SJSA1 (cell line): ENCODE data around the gene PCDHGA7. TPM values are rescaled to one million over a fixed set of nuclear protein-coding genes. Genes with fewer than 3 reads are reported as not detected.
"Not testable (repeated sequence)": the region's sequence is repeated elsewhere in the genome, so short reads cannot be mapped to it uniquely, and the experiment has no call there.

Experiments used
- DNase-seq, 2 experiments: peaks; one replicate each; pipeline ENCODE4 v3.0.0-alpha.2; 2015 to 2020; ENCODE audit warnings: low spot score in 2 of 2, low read depth in 1 of 2
- H3K27ac ChIP-seq: fragments of 250-450 bp; sonication (Bioruptor Pico); 2 replicates; pipeline ENCODE4 v1.5.1; 2020; ENCODE audit warnings: mild to moderate bottlenecking, moderate library complexity
- H3K27me3 ChIP-seq: fragments of 250-450 bp; sonication (Bioruptor Pico); replicated peaks from 2 replicates; pipeline ENCODE4 v1.5.1; 2020; ENCODE audit warnings: mild to moderate bottlenecking, moderate library complexity
- H3K36me3 ChIP-seq: fragments of 250-450 bp; sonication (Bioruptor Pico); 2 replicates; pipeline ENCODE4 v1.5.1; 2020; ENCODE audit warnings: mild to moderate bottlenecking
- H3K4me1 ChIP-seq: fragments of 250-450 bp; sonication (Bioruptor Pico); replicated peaks from 2 replicates; pipeline ENCODE4 v1.6.1; 2021; ENCODE audit warnings: mild to moderate bottlenecking
- H3K4me3 ChIP-seq: fragments of 250-450 bp; sonication (Bioruptor Pico); 2 replicates; pipeline ENCODE4 v1.5.1; 2020; ENCODE audit warnings: mild to moderate bottlenecking
- H3K9me3 ChIP-seq: fragments of 250-450 bp; sonication (Bioruptor Pico); replicated peaks from 2 replicates; pipeline ENCODE4 v1.5.1; 2020; ENCODE audit warnings: mild to moderate bottlenecking
- total RNA-seq: library from RNA; depleted of rRNA; stranded (reverse); fragments of >200 nt; shearing (Covaris generic); gene quantifications from 2 replicates; pipeline ENCODE4 v1.2.3, GENCODE V29; 2014; rRNA removed

Gene PCDHGA7
- total RNA-seq, 1 experiment from 2014 or later = 0.82 TPM

DNA sequence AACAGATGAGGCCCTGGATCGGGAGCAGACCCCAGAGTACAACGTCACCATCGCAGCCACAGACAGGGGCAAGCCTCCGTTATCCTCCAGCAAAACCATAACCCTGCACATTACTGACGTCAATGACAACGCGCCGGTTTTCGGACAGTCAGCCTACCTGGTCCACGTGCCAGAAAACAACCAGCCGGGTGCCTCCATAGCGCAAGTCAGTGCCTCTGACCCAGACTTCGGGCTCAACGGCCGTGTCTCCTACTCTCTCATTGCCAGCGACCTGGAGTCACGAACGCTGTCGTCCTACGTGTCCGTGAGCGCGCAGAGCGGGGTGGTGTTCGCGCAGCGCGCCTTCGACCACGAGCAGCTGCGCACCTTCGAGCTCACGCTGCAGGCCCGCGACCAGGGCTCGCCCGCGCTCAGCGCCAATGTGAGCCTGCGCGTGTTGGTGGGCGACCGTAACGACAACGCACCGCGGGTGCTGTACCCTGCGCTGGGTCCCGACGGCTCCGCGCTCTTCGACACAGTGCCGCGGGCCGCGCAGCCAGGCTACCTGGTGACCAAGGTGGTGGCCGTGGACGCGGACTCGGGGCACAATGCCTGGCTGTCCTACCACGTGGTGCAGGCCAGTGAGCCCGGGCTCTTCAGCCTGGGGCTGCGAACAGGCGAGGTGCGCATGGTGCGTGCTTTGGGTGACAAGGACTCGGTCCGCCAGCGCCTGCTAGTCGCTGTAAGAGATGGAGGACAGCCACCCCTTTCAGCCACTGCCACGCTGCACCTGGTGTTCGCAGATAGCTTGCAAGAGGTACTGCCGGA is 36.7 kb downstream of the PCDHGA7 start:
- Histone ChIP-seq H3K9me3 (peaks cover 40% of the 10 kb centered on the region), H3K4me3 (no peak overlapping the region), H3K27ac (no peak overlapping the region), H3K27me3 (no peaks in the 10 kb centered on the region), H3K4me1 (no peaks in the 10 kb centered on the region), H3K36me3 (no peaks in the 10 kb centered on the region; the same call in 1 of the 2 replicates)
- DNase-seq = no peak

DNA sequence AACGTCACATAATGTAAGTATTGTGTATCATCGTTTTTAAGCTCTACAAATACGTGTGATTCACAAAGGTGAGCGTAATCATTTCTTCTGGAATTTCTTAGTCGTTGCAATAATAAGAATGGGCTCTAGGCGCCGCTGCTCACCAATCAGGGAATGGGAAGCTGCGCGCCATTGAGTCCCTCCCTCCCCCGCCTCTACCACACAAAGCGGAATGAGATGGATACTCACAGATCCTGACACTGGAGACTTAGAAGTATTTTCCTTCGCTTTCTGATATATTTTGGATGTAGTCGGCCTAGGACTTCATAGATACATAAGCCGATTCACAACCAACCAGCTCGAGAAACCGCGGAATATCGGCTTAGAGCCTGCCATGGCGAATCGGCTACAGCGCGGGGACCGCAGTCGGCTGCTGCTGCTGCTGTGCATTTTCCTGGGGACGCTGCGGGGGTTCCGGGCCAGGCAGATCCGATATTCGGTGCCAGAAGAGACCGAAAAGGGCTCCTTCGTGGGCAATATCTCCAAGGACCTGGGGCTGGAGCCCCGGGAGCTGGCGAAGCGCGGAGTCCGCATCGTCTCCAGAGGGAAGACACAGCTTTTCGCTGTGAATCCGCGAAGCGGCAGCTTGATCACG is 38.4 kb downstream of the PCDHGA7 start, which contains the start of gene PCDHGA11:
PCDHGA11 (plus strand) TSS at position 197 of the 634 bp plus-strand sequence; CDS start at position 374, 177 bp downstream.
- Histone ChIP-seq H3K4me1 (no peaks in the 10 kb centered on the region), H3K36me3 (no peaks in the 10 kb centered on the region; the same call in 1 of the 2 replicates), H3K27me3 (no peaks in the 10 kb centered on the region), H3K27ac (no peak within 1 kb of the TSS), H3K9me3 (peaks cover 40% of the 10 kb centered on the region), H3K4me3 (no peak within 1 kb of the TSS)
- no peak for DNase-seq

DNA sequence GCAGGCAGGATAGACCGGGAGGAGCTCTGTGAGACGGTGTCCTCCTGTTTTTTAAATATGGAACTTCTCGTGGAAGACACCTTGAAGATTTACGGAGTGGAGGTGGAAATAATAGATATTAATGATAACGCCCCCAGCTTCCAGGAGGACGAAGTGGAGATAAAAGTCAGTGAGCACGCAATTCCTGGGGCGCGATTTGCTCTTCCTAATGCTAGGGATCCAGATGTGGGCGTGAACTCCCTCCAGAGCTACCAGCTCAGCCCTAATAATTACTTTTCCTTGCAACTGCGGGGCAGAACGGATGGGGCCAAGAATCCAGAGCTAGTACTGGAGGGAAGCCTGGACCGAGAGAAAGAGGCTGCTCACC is 38.9 kb downstream of the PCDHGA7 start:
- H3K27ac ChIP-seq = no peak overlapping the region
- no peaks in the 10 kb centered on the region; the same call in 1 of the 2 replicates for H3K36me3 ChIP-seq
- H3K27me3 ChIP-seq = no peaks in the 10 kb centered on the region
- DNase-seq = no peak
- no peak overlapping the region for H3K4me3 ChIP-seq
- peaks cover 40% of the 10 kb centered on the region for H3K9me3 ChIP-seq
- H3K4me1 ChIP-seq = no peaks in the 10 kb centered on the region

DNA sequence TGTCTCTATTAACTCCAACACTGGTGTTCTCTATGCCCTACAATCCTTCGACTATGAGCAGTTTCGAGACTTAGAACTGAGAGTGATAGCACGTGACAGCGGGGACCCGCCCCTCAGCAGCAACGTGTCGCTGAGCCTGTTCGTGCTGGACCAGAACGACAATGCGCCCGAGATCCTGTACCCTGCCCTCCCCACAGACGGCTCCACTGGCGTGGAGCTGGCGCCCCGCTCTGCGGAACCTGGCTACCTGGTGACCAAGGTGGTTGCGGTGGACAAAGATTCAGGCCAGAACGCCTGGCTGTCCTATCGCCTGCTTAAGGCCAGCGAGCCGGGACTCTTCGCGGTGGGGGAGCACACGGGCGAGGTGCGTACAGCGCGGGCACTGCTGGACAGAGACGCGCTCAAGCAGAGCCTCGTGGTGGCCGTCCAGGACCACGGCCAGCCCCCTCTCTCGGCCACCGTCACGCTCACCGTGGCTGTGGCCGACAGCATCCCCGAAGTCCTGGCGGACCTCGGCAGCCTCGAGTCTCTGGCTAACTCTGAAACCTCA is 40.3 kb downstream of the PCDHGA7 start:
- Histone ChIP-seq H3K9me3 (peaks cover 47% of the 10 kb centered on the region), H3K27ac (no peak overlapping the region), H3K4me3 (no peak overlapping the region), H3K4me1 (no peaks in the 10 kb centered on the region), H3K36me3 (no peaks in the 10 kb centered on the region; the same call in 1 of the 2 replicates), H3K27me3 (no peaks in the 10 kb centered on the region)
- DNase-seq = no peak

DNA sequence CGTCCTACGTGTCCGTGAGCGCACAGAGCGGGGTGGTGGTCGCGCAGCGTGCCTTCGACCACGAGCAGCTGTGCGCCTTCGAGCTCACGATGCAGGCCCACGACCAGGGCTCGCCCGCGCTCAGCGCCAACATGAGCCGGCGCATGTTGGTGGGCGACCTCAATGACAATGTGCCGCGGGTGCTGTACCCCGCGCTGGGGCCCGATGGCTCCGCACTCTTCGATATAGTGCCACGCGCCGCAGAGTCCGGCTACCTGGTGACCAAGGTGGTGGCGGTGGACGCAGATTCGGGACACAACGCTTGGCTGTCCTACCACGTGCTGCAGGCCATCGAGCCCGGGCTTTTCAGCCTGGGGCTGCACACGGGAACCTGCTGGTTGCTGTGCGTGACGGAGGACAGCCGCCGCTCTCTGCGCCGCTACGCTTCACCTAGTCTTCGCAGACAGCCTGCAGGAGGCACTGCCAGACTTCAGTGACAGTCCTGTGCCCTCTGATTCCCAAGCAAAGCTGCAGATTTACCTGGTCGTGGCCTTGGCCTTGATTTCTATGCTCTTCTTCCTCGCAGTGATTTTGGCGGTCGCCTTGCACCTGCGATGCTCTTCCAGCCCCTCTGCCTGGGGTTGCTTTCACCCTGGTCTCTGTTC is 45.4 kb downstream of the PCDHGA7 start:
- H3K9me3 ChIP-seq = peaks cover 31% of the 10 kb centered on the region
- no peak for DNase-seq
- no peaks in the 10 kb centered on the region for H3K27me3 ChIP-seq
- no peaks in the 10 kb centered on the region for H3K36me3 ChIP-seq
- no peak overlapping the region for H3K27ac ChIP-seq
- H3K4me3 ChIP-seq = no peak overlapping the region
- no peaks in the 10 kb centered on the region for H3K4me1 ChIP-seq

DNA sequence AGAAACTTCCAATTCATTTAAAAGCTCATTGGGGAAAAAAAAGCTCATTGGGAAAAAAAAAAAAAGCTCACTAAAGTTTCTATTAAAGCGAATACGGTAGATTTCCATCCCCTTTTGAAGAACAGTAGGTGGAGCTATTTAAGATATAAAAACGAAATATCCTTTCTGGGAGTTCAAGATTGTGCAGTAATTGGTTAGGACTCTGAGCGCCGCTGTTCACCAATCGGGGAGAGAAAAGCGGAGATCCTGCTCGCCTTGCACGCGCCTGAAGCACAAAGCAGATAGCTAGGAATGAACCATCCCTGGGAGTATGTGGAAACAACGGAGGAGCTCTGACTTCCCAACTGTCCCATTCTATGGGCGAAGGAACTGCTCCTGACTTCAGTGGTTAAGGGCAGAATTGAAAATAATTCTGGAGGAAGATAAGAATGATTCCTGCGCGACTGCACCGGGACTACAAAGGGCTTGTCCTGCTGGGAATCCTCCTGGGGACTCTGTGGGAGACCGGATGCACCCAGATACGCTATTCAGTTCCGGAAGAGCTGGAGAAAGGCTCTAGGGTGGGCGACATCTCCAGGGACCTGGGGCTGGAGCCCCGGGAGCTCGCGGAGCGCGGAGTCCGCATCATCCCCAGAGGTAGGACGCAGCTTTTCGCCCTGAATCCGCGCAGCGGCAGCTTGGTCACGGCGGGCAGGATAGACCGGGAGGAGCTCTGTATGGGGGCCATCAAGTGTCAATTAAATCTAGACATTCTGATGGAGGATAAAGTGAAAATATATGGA is 48.0 kb downstream of the PCDHGA7 start, which contains the start of gene PCDHGA12:
PCDHGA12 (plus strand) TSS at position 176 of the 782 bp plus-strand sequence; CDS start at position 429, 253 bp downstream.
- no peaks in the 10 kb centered on the region for H3K36me3 ChIP-seq
- no peaks in the 10 kb centered on the region for H3K4me1 ChIP-seq
- peaks cover 29% of the 10 kb centered on the region for H3K9me3 ChIP-seq
- no peak within 1 kb of the TSS for H3K4me3 ChIP-seq
- H3K27me3 ChIP-seq = no peaks in the 10 kb centered on the region
- no peak for DNase-seq
- no peak within 1 kb of the TSS for H3K27ac ChIP-seq

DNA sequence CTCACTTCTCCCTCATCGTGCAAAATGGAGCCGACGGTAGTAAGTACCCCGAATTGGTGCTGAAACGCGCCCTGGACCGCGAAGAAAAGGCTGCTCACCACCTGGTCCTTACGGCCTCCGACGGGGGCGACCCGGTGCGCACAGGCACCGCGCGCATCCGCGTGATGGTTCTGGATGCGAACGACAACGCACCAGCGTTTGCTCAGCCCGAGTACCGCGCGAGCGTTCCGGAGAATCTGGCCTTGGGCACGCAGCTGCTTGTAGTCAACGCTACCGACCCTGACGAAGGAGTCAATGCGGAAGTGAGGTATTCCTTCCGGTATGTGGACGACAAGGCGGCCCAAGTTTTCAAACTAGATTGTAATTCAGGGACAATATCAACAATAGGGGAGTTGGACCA is 48.7 kb downstream of the PCDHGA7 start:
- Histone ChIP-seq H3K27me3 (no peaks in the 10 kb centered on the region), H3K4me1 (no peaks in the 10 kb centered on the region), H3K4me3 (no peak overlapping the region), H3K27ac (no peak overlapping the region), H3K36me3 (no peaks in the 10 kb centered on the region), H3K9me3 (peaks cover 29% of the 10 kb centered on the region)
- no peak for DNase-seq

DNA sequence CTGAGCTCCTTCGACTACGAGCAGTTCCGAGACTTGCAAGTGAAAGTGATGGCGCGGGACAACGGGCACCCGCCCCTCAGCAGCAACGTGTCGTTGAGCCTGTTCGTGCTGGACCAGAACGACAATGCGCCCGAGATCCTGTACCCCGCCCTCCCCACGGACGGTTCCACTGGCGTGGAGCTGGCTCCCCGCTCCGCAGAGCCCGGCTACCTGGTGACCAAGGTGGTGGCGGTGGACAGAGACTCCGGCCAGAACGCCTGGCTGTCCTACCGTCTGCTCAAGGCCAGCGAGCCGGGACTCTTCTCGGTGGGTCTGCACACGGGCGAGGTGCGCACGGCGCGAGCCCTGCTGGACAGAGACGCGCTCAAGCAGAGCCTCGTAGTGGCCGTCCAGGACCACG is 49.8 kb downstream of the PCDHGA7 start:
- H3K27me3 ChIP-seq, H3K27ac ChIP-seq, H3K4me3 ChIP-seq, H3K36me3 ChIP-seq, DNase-seq, H3K4me1 ChIP-seq: not testable (repeated sequence)
- H3K9me3 ChIP-seq = peaks cover 26% of the 10 kb centered on the region

DNA sequence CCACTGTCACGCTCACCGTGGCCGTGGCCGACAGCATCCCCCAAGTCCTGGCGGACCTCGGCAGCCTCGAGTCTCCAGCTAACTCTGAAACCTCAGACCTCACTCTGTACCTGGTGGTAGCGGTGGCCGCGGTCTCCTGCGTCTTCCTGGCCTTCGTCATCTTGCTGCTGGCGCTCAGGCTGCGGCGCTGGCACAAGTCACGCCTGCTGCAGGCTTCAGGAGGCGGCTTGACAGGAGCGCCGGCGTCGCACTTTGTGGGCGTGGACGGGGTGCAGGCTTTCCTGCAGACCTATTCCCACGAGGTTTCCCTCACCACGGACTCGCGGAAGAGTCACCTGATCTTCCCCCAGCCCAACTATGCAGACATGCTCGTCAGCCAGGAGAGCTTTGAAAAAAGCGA is 50.2 kb downstream of the PCDHGA7 start:
- not testable (repeated sequence) for H3K27me3 ChIP-seq, H3K4me1 ChIP-seq, H3K36me3 ChIP-seq, H3K4me3 ChIP-seq, DNase-seq, H3K27ac ChIP-seq
- peaks cover 22% of the 10 kb centered on the region for H3K9me3 ChIP-seq

DNA sequence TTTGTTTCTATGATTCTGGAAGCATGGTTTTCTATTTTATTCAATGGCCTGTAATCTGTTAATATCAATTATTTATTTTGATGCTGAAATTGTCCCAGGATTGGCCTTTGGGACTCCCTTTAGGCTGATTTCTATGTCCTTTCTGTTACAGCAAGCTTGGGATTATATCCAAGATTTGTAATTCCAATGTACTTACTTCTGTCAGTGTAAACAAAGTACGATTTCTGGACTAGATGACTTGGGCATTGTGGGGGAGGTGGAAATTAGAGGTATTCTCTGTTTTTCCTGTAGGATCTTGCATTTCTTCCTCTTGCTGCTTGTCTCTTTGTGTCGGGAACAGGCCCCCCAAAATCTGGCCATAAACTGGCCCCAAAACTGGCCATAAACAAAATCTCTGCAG is 51.5 kb downstream of the PCDHGA7 start:
- Histone ChIP-seq H3K9me3 (peaks cover 19% of the 10 kb centered on the region), H3K4me3 (no peak overlapping the region), H3K27me3 (no peaks in the 10 kb centered on the region), H3K36me3 (no peaks in the 10 kb centered on the region), H3K4me1 (no peaks in the 10 kb centered on the region), H3K27ac (no peak overlapping the region)
- DNase-seq = no peak

Other genes starting within 250 kb of the PCDHGA7 start
- 25.2 and 27.3 TPM in 2 replicates for gene PCDHB5, start 247.5 kb upstream of the PCDHGA7 start, total RNA-seq
- gene PCDHB6, start 232.7 kb upstream of the PCDHGA7 start, total RNA-seq = 0.29 and 0.50 TPM in 2 replicates
- 0.85 and 0.87 TPM in 2 replicates for gene PCDHB7, start 210.1 kb upstream of the PCDHGA7 start, total RNA-seq
- 0.75 and 1.8 TPM in 2 replicates for gene PCDHB8, start 205.0 kb upstream of the PCDHGA7 start, total RNA-seq
- gene PCDHB16, start 200.4 kb upstream of the PCDHGA7 start, total RNA-seq = 11.9 and 16.3 TPM in 2 replicates
- 2.7 and 3.8 TPM in 2 replicates for gene PCDHB9, start 195.6 kb upstream of the PCDHGA7 start, total RNA-seq
- gene PCDHB10, start 190.4 kb upstream of the PCDHGA7 start, total RNA-seq = 3.3 and 4.7 TPM in 2 replicates
- gene PCDHB11, start 183.1 kb upstream of the PCDHGA7 start, total RNA-seq = 0.34 TPM in 1 of 2 replicates, not detected in the other
- 1.8 and 6.2 TPM in 2 replicates for gene PCDHB12, start 174.0 kb upstream of the PCDHGA7 start, total RNA-seq
- gene PCDHB13, start 168.8 kb upstream of the PCDHGA7 start, total RNA-seq = 1.3 and 1.7 TPM in 2 replicates
- 18.6 and 28.4 TPM in 2 replicates for gene PCDHB14, start 159.4 kb upstream of the PCDHGA7 start, total RNA-seq
- gene PCDHB15, start 137.3 kb upstream of the PCDHGA7 start, total RNA-seq = 0.74 and 1.0 TPM in 2 replicates
- 0.11 and 0.75 TPM in 2 replicates for gene SLC25A2, start 78.7 kb upstream of the PCDHGA7 start, total RNA-seq
- 147 and 154 TPM in 2 replicates for gene TAF7, start 62.0 kb upstream of the PCDHGA7 start, total RNA-seq
- 2.2 and 3.1 TPM in 2 replicates for gene PCDHGA1, start 52.2 kb upstream of the PCDHGA7 start, total RNA-seq
- gene PCDHGA2, start 44.0 kb upstream of the PCDHGA7 start, total RNA-seq = 1.2 and 2.1 TPM in 2 replicates
- gene PCDHGA3, start 38.9 kb upstream of the PCDHGA7 start, total RNA-seq = 0.26 TPM in 1 of 2 replicates, not detected in the other
- gene PCDHGB1, start 32.6 kb upstream of the PCDHGA7 start, total RNA-seq = 0.79 TPM in 1 of 2 replicates, not detected in the other
- gene PCDHGA4, start 27.7 kb upstream of the PCDHGA7 start, total RNA-seq = 1.2 and 1.7 TPM in 2 replicates
- gene PCDHGB2, start 22.7 kb upstream of the PCDHGA7 start, total RNA-seq = 3.8 TPM in 1 of 2 replicates, not detected in the other
- gene PCDHGA5, start 18.6 kb upstream of the PCDHGA7 start, total RNA-seq = 0.76 and 1.8 TPM in 2 replicates
- 1.1 TPM in 1 of 2 replicates, not detected in the other for gene PCDHGB3, start 12.5 kb upstream of the PCDHGA7 start, total RNA-seq
- 0.38 and 1.4 TPM in 2 replicates for gene PCDHGA6, start 8.9 kb upstream of the PCDHGA7 start, total RNA-seq
- 0.09 and 0.18 TPM in 2 replicates for gene PCDHGB4, start 5.0 kb downstream of the PCDHGA7 start, total RNA-seq
- gene PCDHGA8, start 9.9 kb downstream of the PCDHGA7 start, total RNA-seq = 0.32 and 1.1 TPM in 2 replicates
- 1.1 and 3.6 TPM in 2 replicates for gene PCDHGB5, start 15.2 kb downstream of the PCDHGA7 start, total RNA-seq
- gene PCDHGA9, start 20.0 kb downstream of the PCDHGA7 start, total RNA-seq = 0.55 TPM in 1 of 2 replicates, not detected in the other
- 1.2 and 1.3 TPM in 2 replicates for gene PCDHGB6, start 25.3 kb downstream of the PCDHGA7 start, total RNA-seq
- gene PCDHGA10, start 30.2 kb downstream of the PCDHGA7 start, total RNA-seq = 1.2 and 2.9 TPM in 2 replicates
- gene PCDHGB7, start 34.9 kb downstream of the PCDHGA7 start, total RNA-seq = 1.8 and 2.6 TPM in 2 replicates
- 0.22 and 0.32 TPM in 2 replicates for gene PCDHGA11, start 38.3 kb downstream of the PCDHGA7 start, total RNA-seq
- 0.34 TPM in 1 of 2 replicates, not detected in the other for gene PCDHGA12, start 47.8 kb downstream of the PCDHGA7 start, total RNA-seq
- 45.5 and 57.8 TPM in 2 replicates for gene PCDHGC3, start 93.2 kb downstream of the PCDHGA7 start, total RNA-seq
- gene PCDHGC4, start 102.3 kb downstream of the PCDHGA7 start, total RNA-seq = 0.22 and 0.39 TPM in 2 replicates
- gene PCDHGC5, start 106.3 kb downstream of the PCDHGA7 start, total RNA-seq = 0.21 TPM in 1 of 2 replicates, not detected in the other
- gene DIAPH1, start 236.3 kb downstream of the PCDHGA7 start, total RNA-seq = 44.5 and 48.7 TPM in 2 replicates